OCI-LY7 (cell line): Measurements from ENCODE around the gene KCTD13.

ENCODE experiments used
- CTCF ChIP-seq: fragments of 200-600 bp; sonication (generic); conservative IDR thresholded peaks from 2 replicates; pipeline ENCODE4 v1.5.1; 2014; ENCODE audit warnings: mild to moderate bottlenecking, antibody characterized with exemption, low read length, moderate library complexity, mixed read lengths
- EZH2phosphoT487 ChIP-seq: fragments of 200-600 bp; sonication (generic); IDR thresholded peaks from 2 replicates; pipeline ENCODE4 v1.6.1; 2018; ENCODE audit warnings: low read depth, borderline replicate concordance, mild to moderate bottlenecking, mixed run types, antibody characterized with exemption, low read length, moderate library complexity, mixed read lengths

- TF ChIP-seq CTCF, result no peak
- TF ChIP-seq EZH2phosphoT487, result no peak
Observed at GRCh38 chr16:29871822-29872546, 54.0 kb downstream of the KCTD13 start.
